Transverse colon (tissue), 4 donors: ENCODE data around the gene CCNY.

Experiments used
- EP300 ChIP-seq: sonication (generic); formaldehyde crosslinking; IDR thresholded peaks from one replicate; pipeline ENCODE4 v1.6.1; 2017; ENCODE audit warnings: antibody characterized with exemption, low read depth
- POLR2A ChIP-seq: fragments of 450-650 bp; IDR thresholded peaks from one replicate; pipeline ENCODE4 v1.6.1; 2016; ENCODE audit warnings: antibody characterized with exemption, mild to moderate bottlenecking, moderate library complexity
- POLR2AphosphoS5 ChIP-seq, 3 donors: sonication (generic); formaldehyde crosslinking; IDR thresholded peaks; one replicate each; pipeline ENCODE4 v1.6.1; 2016; ENCODE audit warnings: antibody characterized with exemption in 3 of 3
- TF ChIP-seq, protein P1 (sequence below), 5 experiments: fragments of 200-600 bp in 3 of 5; fragments of 450-650 bp in 2 of 5; sonication (generic) in 3 of 5; IDR thresholded peaks; 1 replicate in 2 of 5; 2 replicates in 3 of 5; pipeline ENCODE4 v1.5.1; 2016 to 2017; ENCODE audit warnings: antibody characterized with exemption in 5 of 5, inconsistent platforms in 3 of 5, mild to moderate bottlenecking in 2 of 5, moderate library complexity in 1 of 5

DNA sequence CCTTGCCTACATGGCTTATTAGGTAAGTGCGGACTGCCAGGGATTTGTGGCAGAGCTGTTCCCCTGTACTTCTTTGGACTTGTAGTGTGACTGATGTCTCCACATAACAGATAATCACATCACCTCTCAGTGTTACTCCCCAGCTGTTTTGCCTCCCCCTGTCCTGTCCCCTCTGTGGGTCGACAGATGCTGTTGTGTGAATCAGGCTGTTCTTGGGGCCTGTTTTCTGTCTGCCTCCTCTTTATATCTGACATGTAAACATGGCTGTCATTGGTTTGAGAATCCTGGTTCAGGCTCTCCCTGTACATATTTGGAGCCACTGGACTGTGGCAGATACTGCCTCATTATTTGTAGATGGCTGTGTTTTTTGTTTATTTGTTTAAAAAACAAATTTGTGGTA, 22.7 kb downstream of the CCNY start:
- TF ChIP-seq, protein P1, sequence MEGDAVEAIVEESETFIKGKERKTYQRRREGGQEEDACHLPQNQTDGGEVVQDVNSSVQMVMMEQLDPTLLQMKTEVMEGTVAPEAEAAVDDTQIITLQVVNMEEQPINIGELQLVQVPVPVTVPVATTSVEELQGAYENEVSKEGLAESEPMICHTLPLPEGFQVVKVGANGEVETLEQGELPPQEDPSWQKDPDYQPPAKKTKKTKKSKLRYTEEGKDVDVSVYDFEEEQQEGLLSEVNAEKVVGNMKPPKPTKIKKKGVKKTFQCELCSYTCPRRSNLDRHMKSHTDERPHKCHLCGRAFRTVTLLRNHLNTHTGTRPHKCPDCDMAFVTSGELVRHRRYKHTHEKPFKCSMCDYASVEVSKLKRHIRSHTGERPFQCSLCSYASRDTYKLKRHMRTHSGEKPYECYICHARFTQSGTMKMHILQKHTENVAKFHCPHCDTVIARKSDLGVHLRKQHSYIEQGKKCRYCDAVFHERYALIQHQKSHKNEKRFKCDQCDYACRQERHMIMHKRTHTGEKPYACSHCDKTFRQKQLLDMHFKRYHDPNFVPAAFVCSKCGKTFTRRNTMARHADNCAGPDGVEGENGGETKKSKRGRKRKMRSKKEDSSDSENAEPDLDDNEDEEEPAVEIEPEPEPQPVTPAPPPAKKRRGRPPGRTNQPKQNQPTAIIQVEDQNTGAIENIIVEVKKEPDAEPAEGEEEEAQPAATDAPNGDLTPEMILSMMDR (IDR thresholded peaks at IDR 0.05) = no peak
- TF ChIP-seq POLR2A (no peak), EP300 (no peak), POLR2AphosphoS5 (IDR thresholded peaks at IDR 0.05) (peak in 2 of 3 donors; percentile 23 to 50)
